PC-9 (cell line): Measurements from ENCODE around the gene KRTAP4-6.

Experiments used
- EZH2 ChIP-seq: fragments of 200-600 bp; sonication (generic); IDR thresholded peaks from 2 replicates; pipeline ENCODE4 v1.8.0; 2017; ENCODE audit warnings: antibody characterized with exemption, low read depth
- TF ChIP-seq, protein P1 (sequence below): fragments of 200-600 bp; sonication (generic); conservative IDR thresholded peaks from 2 replicates; pipeline ENCODE4 v1.6.1; 2017; ENCODE audit warnings: mixed run types, antibody characterized with exemption, mild to moderate bottlenecking, moderate library complexity

DNA sequence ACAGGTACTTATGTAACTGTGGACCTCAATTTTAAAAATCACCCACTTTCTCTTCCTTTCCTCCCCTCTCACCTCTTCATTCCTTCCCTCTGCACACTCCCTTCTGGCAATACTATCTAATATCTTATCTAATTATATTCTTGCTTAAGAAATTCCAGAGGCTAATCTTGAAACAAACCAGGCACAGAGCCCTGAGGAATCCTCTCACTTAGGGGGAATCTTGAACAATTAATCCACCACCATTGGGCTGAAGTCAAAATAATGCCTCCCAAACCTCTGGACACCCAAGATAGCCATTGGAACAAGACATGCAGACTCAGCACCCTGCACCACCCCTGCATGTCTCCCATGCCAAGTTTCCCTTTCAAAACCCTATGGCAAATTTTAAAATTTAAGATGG lies 1.0 kb upstream of the KRTAP4-6 start:
- TF ChIP-seq EZH2 = no peak
- TF ChIP-seq, protein P1, sequence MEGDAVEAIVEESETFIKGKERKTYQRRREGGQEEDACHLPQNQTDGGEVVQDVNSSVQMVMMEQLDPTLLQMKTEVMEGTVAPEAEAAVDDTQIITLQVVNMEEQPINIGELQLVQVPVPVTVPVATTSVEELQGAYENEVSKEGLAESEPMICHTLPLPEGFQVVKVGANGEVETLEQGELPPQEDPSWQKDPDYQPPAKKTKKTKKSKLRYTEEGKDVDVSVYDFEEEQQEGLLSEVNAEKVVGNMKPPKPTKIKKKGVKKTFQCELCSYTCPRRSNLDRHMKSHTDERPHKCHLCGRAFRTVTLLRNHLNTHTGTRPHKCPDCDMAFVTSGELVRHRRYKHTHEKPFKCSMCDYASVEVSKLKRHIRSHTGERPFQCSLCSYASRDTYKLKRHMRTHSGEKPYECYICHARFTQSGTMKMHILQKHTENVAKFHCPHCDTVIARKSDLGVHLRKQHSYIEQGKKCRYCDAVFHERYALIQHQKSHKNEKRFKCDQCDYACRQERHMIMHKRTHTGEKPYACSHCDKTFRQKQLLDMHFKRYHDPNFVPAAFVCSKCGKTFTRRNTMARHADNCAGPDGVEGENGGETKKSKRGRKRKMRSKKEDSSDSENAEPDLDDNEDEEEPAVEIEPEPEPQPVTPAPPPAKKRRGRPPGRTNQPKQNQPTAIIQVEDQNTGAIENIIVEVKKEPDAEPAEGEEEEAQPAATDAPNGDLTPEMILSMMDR = no peak
